Tongue (tissue), 2 donors: ENCODE measurements around the gene VSX1. TPM values are rescaled to one million over a fixed set of nuclear protein-coding genes. Genes with fewer than 3 reads are reported as not detected.

Experiments used
- DNase-seq: peaks from one replicate; pipeline ENCODE4 v3.0.0-alpha.2; 2015
- total RNA-seq: library from RNA; depleted of rRNA; stranded (reverse); fragments of >200 nt; gene quantifications from one replicate; pipeline ENCODE4 v1.2.3, GENCODE V29; 2014

The VSX1 gene
- total RNA-seq, 1 donor from 2014 or later, result not detected

- DNase-seq, result peak; percentile 87
Observed at GRCh38 chr20:25040438-25040831, 41.5 kb downstream of the VSX1 start.

DNA sequence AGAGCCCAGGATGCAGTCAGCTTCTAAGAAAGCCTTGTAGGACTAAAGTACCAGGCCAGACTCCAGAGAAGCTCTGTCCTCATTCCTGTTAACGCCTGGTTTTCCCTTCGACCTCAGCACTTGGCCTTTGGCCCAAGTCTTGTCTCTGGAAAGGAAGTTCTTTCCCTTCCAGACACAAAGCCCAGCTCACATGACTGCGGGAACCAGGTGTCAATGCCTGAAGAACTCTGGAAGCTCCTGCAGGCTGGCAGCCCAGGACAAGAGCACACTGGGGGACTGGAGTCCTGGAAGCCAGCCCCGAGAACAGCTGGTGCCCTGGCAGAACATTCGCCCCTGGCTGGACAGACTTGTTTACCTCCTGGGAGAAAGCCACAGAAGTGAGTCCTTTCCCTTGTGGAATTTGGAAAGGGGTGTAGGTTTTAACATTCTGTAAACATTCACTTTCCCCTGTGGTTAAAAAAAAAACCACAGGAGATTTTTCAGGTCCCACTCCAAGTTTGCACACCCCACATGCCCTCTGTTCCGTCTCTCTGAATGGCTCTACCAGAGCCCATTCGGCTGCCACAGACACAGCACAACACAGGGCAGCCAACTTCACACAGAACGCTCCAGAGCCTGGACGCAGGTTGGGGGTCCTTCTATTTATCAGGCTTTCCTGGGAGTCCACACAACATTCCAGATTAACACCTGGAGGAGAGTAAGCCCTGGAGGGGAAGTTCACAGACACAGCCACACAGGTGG, 42.1 kb downstream of the VSX1 start:
- DNase-seq, result peak; percentile 94

DNA sequence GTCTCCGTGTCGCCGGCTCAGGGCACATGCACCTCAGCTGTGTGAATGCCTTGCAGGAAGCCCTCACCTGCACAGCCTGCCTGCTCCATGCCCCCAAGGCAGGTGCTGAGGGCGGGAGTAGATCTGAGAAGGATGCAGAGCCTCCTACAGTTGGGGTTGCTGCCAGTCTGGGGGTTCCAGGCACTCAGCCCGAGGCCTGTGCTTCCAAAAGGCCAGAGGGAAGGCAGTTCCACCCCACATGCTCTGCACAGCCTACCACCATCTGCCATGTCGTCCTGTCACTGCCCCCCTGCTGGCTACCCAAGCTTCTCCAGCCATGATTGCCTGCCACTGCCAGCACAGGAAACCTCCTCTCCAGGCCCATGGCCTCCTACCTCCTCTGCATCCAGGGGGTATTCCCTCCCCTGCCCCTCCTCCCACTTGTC, 43.3 kb downstream of the VSX1 start:
- no peak for DNase-seq

DNA sequence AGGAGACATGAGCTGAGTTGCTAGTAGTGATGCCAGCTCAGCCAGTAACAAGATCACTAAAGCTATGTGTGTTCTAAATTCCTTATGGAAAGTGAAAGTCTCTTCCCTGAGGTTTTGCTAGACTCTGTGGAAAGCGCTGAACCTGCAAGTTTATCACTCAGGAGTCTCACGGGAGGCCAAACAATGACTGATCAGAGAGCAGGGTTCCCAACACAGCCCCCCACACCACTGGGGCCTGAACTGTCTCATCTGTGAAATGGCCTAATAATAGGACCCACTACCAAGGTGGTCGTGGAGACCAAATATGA, 43.9 kb downstream of the VSX1 start:
- no peak for DNase-seq

- no peak for DNase-seq
Observed at GRCh38 chr20:25037288-25038102, 44.4 kb downstream of the VSX1 start.

DNA sequence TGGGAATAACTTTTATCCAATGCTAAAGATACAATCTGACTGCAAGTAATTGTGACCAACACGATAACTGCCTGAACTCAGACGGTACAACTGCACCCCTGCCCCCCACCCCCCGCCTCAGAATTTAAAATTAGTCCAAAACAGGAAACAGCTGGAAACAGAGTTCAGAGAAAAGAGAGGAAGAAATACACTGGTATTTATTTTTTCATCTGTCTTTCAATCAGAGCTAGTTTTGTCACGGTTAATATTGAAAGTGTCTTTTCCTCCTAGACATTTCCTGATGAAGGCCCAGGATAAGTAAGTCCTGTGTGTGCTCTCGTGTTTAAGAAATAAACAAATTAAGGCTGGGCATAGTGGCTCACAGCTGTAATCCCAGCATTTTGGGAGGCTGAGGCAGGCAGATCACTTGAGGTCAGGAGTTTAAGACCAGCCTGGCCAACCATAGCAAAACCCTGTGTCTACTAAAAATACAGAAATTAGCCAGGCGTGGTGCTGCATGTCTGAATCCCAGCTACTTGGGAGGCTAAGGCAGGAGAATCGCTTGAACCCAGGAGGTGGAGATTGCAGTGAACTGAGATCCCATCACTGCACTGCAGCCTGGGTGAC, 45.5 kb downstream of the VSX1 start:
- no peak for DNase-seq

DNA sequence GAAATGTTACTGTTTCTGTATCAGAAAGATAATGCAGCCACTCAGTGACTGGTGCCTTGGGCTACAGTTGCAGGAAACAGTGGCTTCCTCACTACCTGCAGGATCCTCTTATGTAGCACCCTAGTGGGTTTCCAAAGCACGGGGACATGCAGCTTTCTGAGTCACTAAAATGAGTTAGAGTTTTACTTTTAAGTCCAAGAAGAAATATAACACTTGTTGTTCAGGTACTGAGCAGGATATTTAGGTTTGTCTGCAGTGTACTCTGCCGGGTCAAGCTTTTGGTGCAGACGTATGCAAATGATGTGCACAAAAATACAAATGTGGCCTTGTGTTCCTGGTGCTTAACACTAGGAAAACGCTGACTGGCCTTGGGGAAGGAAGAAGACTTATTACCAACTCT, 46.0 kb downstream of the VSX1 start:
- no peak for DNase-seq

- peak; percentile 69 for DNase-seq
Observed at GRCh38 chr20:25033924-25034300, 48.0 kb downstream of the VSX1 start.

DNA sequence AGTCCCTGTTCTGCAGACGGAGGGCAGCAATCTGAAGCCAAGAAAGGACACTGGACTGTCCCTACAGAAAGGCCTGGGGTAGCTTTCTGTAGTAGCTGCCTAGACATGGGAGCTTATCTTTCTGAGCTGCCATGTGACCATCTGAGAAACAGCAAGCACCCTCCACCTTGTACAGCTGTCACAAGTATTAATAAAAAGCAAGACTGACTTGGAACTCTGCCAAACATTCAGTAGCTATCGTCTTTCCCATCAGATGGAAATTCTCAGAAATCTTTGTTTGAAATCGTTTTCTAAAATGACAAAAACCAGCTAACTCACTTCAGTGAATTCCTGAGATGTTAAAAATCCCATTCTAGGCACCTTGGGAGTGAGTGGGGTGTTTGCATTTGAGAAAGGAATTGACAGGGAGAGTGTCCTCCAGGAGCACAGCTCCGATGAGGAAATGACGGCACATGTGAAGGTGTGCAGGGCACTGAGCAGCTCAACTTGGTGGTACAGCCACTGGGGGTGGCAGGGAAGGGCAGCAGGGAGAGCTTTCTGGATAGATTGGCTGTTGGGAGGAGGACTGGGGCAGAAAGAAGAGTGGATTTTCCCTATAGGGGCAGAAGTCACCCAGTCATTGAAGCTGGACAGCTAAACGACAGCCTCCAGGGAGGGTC, 48.5 kb downstream of the VSX1 start:
- peak; percentile 80 for DNase-seq

DNA sequence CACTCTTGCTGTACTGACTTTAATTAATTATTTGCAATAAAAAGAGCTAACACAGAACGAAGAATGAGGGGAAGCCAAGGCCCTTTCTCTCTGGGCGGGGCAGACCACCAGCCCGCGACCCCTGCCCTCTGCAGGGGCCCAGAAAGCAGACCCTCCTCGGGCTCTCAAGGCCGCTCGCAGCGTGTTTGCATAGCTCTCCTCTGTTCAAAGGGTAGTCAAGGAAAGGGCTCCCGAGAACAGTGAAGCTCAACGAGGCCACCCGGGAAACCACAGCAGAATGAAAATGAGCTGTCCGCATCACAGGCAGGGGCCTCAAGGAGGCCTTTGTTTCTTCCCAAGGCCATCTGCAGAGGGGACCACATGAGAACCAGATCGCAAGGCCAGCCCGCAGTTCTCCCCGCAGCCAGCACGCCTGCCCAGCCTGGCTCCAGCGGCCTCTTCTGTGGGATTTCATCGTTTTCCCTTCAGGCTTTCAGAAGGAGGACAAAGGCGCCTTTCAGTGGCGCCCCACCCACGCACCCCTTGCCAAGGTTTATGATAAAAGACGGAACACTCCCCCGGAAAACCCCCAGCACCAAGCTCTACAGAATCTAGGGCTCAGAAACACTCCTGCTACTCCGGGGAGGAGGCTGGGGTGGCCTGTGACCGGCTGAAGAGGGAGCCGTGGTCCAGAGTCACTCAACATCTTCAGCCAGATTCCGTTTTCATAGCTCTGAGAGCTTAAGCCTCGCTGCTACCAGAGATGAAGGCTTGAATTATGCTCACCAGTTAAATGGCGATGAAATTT, 49.3 kb downstream of the VSX1 start:
- peak; percentile 87 for DNase-seq

GRCh38 chr20:25032065-25032477, 49.9 kb downstream of the VSX1 start:
- DNase-seq, result no peak

DNA sequence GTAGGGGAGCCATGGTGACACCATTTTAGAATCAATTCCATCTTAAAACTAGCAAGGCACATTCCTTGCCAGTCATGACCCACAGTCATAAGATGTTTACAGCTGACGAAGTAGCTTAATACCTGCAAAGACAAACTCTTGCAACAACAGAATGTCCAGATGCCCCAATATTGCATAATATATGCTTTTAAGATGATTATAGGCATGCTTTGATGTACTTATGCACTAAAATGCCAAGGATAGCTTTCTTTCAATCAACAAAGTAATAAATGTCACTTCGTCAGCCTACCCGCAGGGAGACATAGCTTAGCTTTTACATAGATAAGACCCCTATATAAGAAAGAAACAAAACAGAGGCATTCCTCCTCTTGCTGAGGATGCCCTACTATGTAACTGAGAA, 50.7 kb downstream of the VSX1 start:
- DNase-seq, result no peak

DNA sequence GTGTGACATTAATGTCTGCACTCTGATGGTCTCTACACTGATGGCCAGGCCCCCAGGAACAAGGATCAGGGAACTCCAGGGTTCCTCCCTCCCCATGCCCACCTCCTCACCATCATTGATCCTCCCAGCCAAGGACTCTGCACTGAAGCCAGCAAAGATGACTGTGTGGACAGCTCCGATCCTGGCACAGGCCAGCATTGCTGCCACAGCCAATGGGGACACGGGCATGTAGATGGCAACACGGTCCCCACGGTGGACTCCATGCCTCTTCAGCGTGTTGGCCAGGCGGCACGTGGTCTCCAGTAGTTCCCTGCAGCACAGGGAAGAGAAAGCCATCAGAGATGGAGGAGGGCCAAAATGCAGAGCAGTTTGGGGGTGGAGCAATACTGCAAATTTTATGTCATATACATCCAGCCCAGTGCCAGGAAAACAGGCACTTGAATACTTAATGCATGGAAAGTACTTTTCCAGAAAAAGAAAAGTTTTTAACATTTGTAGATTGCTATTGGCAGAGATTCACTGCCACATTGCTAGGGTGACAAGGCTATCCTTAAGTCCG, 51.2 kb downstream of the VSX1 start:
- DNase-seq, result no peak

- no peak for DNase-seq
Observed at GRCh38 chr20:25030007-25030648, 51.8 kb downstream of the VSX1 start.

DNA sequence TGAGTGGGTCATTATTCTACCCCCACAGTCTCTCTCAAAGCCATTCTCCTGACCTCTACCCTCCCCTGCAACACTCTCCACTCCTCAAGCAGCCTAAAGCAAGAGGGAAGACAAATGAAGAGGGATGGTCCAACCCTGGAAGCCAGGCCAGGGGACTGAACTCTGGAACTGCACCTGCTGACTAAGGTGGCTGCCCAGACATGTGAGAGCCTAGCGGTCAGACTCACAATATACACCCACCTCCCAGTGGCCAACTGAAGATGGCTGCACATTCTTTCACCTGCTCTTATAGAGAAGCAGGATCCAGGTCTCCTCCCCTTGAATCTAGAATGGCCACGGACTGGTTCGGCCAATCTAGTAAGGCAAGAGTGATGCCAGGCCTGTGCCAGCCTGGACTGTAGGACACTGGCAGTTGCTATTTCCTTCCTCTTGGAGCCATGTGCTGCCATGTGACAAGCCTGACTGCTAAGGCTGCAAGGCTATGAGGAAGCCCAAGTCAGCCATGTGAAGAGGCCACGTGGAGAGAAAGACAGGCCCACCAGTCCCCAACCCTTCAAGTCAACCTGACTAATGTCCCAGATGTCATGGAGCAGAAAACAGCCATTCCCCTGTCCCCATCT, 55.8 kb downstream of the VSX1 start:
- DNase-seq, result no peak

Other genes with a start within 250 kb of the VSX1 start
- gene CST7, start 132.9 kb downstream of the VSX1 start, total RNA-seq, result not detected
- gene APMAP, start 89.4 kb downstream of the VSX1 start, total RNA-seq, result 47.4 TPM
- 21.3 TPM for gene ACSS1, start 24.0 kb downstream of the VSX1 start, total RNA-seq
- 27.9 TPM for gene ENTPD6, start 113.6 kb upstream of the VSX1 start, total RNA-seq
- gene PYGB, start 165.9 kb upstream of the VSX1 start, total RNA-seq, result 25.4 TPM